ENCODE measurements around the gene VAV3. TPM values are rescaled to one million over a fixed set of nuclear protein-coding genes. Genes with fewer than 3 reads are reported as not detected.

The VAV3 gene
- total and polyA plus RNA-seq, 10 donors: 10.5 to 63.0 (median 38.8) TPM

DNA sequence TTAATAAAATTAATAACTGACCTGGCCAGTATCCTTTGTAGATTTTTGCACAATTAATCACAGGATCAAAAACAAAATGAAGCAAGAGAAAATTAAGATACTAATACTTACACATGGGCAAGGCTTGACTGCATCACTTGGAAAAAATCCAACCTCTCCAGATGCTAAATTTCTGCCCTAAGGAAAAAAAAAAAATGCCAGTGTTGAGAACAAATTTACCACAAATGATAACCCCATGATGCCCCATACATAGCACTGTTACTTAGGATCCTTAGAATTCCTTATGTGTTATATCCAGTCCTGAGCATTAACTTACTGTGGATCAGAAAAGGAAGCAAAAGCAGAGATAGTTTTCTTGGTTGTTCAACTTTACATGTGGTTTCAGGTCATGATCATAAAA is 347.5 kb downstream of the VAV3 start:
- no peak for TF ChIP-seq POLR2AphosphoS5 (IDR thresholded peaks at IDR 0.05)
- no peak for TF ChIP-seq POLR2A (IDR thresholded peaks at IDR 0.05)
- TF ChIP-seq, protein P1, sequence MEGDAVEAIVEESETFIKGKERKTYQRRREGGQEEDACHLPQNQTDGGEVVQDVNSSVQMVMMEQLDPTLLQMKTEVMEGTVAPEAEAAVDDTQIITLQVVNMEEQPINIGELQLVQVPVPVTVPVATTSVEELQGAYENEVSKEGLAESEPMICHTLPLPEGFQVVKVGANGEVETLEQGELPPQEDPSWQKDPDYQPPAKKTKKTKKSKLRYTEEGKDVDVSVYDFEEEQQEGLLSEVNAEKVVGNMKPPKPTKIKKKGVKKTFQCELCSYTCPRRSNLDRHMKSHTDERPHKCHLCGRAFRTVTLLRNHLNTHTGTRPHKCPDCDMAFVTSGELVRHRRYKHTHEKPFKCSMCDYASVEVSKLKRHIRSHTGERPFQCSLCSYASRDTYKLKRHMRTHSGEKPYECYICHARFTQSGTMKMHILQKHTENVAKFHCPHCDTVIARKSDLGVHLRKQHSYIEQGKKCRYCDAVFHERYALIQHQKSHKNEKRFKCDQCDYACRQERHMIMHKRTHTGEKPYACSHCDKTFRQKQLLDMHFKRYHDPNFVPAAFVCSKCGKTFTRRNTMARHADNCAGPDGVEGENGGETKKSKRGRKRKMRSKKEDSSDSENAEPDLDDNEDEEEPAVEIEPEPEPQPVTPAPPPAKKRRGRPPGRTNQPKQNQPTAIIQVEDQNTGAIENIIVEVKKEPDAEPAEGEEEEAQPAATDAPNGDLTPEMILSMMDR (IDR thresholded peaks at IDR 0.05 in 8 of 11, conservative IDR thresholded peaks at IDR 0.05 in 3 of 11): no peak
- intact Hi-C loops (cut with DNase I; ENCODE audit: low total_unique reads): no loop called here
- no peak overlapping the region for H3K27ac ChIP-seq

DNA sequence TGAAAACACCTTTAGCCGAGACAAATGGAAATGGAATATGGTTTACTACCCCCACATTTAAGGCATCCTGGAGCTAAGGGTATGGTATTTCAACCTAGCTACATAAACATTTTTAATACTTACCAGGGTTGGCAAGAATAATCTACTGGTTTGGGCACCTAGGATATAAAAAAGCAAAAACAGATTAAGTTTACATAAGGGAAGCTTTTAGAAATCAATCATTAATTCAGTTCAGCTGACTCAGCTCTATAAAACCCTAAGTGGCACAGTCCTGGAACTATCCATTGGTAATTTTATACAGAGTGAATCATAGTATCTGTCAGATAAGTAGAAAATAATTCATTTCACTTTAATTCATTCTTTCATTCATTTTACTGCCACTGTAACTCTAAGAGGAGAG is 355.2 kb downstream of the VAV3 start:
- Histone ChIP-seq H3K9me3 (peaks cover 2 to 45% (median 35%) of the 10 kb centered on the region in 8 donors), H3K36me3 (peaks cover 0 to 51% (median 0%) of the 10 kb centered on the region in 6 donors), H3K4me3 (no peak overlapping the region), H3K27me3 (replicated peaks in 1 of 7) (no peaks in the 10 kb centered on the region), H3K27ac (no peak overlapping the region), H3K4me1 (no peaks in the 10 kb centered on the region)
- intact Hi-C loops (cut with DNase I; ENCODE audit: low total_unique reads): no loop called here
- 87 to 100% (median 96%) methylated on average over 1 of the region's 1 CpG for WGBS, 5 donors
- no peak for DNase-seq
- TF ChIP-seq, protein P1 (IDR thresholded peaks at IDR 0.05 in 8 of 11, conservative IDR thresholded peaks at IDR 0.05 in 3 of 11): no peak
- TF ChIP-seq POLR2AphosphoS5 (IDR thresholded peaks at IDR 0.05): no peak
- no peak for TF ChIP-seq POLR2A (IDR thresholded peaks at IDR 0.05)

More for the DNA sequence above, 347.5 kb downstream of the VAV3 start:
- Histone ChIP-seq H3K4me3 (no peak overlapping the region), H3K27me3 (replicated peaks in 1 of 7) (no peaks in the 10 kb centered on the region), H3K9me3 (peaks cover 1 to 34% (median 30%) of the 10 kb centered on the region in 8 donors), H3K4me1 (no peaks in the 10 kb centered on the region), H3K36me3 (peaks cover 0 to 88% (median 13%) of the 10 kb centered on the region in 6 donors)
- no peak for DNase-seq

DNA sequence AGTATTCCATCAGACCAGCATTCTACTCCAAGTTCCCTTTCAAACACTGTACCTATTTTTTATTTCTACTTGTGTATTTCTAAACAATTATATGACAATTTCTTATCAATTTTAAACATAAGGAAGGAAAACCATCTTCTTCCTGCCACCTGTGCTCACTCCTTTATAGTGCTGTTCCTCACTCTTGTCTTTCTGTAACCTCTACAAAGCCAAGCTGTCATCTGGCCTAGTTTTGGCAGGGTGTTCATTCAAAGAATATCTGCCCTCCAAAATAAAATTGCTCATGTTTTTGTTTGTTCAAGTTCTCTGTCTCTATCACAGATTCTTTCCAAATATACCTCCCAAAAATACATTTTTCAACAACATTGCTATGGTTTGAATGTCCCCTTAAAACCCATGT is 360.2 kb downstream of the VAV3 start:
- peaks cover 0 to 14% (median 6%) of the 10 kb centered on the region in 8 donors for H3K9me3 ChIP-seq
- H3K27me3 ChIP-seq (replicated peaks in 1 of 7): no peaks in the 10 kb centered on the region
- peaks cover 0 to 45% (median 0%) of the 10 kb centered on the region in 6 donors for H3K36me3 ChIP-seq
- H3K4me1 ChIP-seq: no peaks in the 10 kb centered on the region
- TF ChIP-seq, protein P1 (IDR thresholded peaks at IDR 0.05 in 8 of 11, conservative IDR thresholded peaks at IDR 0.05 in 3 of 11): no peak
- no peak for TF ChIP-seq POLR2A (IDR thresholded peaks at IDR 0.05)
- no peak for TF ChIP-seq POLR2AphosphoS5 (IDR thresholded peaks at IDR 0.05)
- intact Hi-C loops (cut with DNase I; ENCODE audit: low total_unique reads): no loop called here
- H3K27ac ChIP-seq: no peak overlapping the region
- DNase-seq: no peak
- H3K4me3 ChIP-seq: no peak overlapping the region

DNA sequence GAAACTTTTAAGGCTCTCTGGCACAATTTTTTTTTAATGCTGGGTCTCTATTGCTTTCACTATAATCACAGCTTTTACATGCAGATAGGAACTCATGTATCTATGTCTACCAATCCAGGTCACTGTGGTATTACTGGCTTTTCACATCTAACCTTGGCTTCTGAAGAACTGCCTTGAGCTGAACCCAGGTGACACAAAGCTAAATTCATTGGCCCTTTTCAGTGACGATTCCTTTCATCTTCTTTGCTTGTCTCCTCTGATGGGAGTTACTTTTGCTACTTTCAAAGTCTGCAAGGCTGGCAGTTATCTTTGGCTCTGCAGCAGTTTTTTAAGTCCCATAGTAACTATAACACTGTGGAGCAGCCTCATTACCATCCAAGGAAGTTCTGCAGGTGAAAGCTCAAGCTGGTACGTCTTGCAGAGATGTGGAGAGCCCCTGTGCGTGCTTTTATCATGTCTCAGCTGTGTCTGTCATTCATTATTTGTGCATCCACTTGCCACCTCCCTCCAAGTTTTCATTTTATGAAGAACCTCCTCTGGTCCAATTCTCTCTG is 364.3 kb downstream of the VAV3 start:
- TF ChIP-seq, protein P1 (IDR thresholded peaks at IDR 0.05 in 8 of 11, conservative IDR thresholded peaks at IDR 0.05 in 3 of 11): no peak
- TF ChIP-seq POLR2AphosphoS5 (IDR thresholded peaks at IDR 0.05) (no peak), POLR2A (IDR thresholded peaks at IDR 0.05) (no peak)
- Histone ChIP-seq H3K27me3 (replicated peaks in 1 of 7) (no peaks in the 10 kb centered on the region), H3K4me3 (no peak overlapping the region), H3K27ac (no peak overlapping the region), H3K9me3 (no peaks in the 10 kb centered on the region), H3K36me3 (peaks cover 0 to 65% (median 5%) of the 10 kb centered on the region in 6 donors), H3K4me1 (no peaks in the 10 kb centered on the region)
- no peak for DNase-seq
- intact Hi-C loops (cut with DNase I; ENCODE audit: low total_unique reads): no loop called here
- WGBS, 5 donors: 69 to 81% (median 74%) methylated on average over 3 of the region's 3 CpGs

Measured in spleen (tissue), 11 donors.